Ovary (tissue), 3 donors: ENCODE measurements around the gene CENPV.

ENCODE experiments used
- POLR2A ChIP-seq: fragments of 450-650 bp; IDR thresholded peaks from one replicate; pipeline ENCODE4 v1.6.1; 2017; ENCODE audit warnings: antibody characterized with exemption, mild to moderate bottlenecking, moderate library complexity
- TF ChIP-seq, protein P1 (sequence below), 3 donors: fragments of 450-650 bp in 2 of 3; fragments of 200-600 bp in 1 of 3; IDR thresholded peaks; one replicate each; pipeline versions ENCODE4 v1.5.1 to v1.8.0; 2016 to 2022; ENCODE audit warnings: antibody characterized with exemption in 3 of 3, mild to moderate bottlenecking in 1 of 3
- donor health status: DM: no; HTN: no; CAD: no.

DNA sequence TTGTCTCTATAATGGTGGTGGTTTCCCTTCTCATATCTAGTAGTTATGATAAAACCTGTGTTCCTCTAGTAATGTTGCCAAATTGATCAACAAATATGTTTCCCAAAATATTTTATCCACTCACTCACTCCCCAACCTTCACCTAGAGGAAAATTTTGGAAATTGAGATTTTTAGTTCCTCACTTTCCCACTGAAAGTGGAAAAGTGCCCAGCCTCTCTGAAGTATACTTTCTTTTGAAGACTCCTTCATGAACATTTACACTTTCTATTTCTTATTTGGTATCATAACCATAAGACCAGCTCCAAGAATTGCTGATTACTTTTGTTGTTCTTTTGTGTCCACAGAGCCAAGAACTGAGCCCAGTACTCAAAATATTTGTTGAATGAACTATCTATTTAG lies 5.1 kb upstream of the CENPV start:
- TF ChIP-seq, protein P1, sequence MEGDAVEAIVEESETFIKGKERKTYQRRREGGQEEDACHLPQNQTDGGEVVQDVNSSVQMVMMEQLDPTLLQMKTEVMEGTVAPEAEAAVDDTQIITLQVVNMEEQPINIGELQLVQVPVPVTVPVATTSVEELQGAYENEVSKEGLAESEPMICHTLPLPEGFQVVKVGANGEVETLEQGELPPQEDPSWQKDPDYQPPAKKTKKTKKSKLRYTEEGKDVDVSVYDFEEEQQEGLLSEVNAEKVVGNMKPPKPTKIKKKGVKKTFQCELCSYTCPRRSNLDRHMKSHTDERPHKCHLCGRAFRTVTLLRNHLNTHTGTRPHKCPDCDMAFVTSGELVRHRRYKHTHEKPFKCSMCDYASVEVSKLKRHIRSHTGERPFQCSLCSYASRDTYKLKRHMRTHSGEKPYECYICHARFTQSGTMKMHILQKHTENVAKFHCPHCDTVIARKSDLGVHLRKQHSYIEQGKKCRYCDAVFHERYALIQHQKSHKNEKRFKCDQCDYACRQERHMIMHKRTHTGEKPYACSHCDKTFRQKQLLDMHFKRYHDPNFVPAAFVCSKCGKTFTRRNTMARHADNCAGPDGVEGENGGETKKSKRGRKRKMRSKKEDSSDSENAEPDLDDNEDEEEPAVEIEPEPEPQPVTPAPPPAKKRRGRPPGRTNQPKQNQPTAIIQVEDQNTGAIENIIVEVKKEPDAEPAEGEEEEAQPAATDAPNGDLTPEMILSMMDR (IDR thresholded peaks at IDR 0.05), result no peak
- TF ChIP-seq POLR2A, result no peak
